Measurements from ENCODE around the gene SPOPL. TPM values are rescaled to one million over a fixed set of nuclear protein-coding genes. Genes with fewer than 3 reads are reported as not detected.
"Not testable (repeated sequence)": the region's sequence is repeated elsewhere in the genome, so short reads cannot be mapped to it uniquely, and the experiment has no call there.

Gene SPOPL
- polyA plus RNA-seq, 2 of the 4 experiments (the other 2 are of a cell fraction), result 7.2 to 16.9 TPM

- 84% methylated on average over 2 of the region's 2 CpGs for WGBS (ENCODE audit: missing lambda C conversion rate)
- H3K4me3 ChIP-seq, result no peak overlapping the region
- FAIRE-seq, result no peak
These were observed 46.3 kb upstream of the SPOPL start for GRCh38 chr2:138455275-138455674.

DNA sequence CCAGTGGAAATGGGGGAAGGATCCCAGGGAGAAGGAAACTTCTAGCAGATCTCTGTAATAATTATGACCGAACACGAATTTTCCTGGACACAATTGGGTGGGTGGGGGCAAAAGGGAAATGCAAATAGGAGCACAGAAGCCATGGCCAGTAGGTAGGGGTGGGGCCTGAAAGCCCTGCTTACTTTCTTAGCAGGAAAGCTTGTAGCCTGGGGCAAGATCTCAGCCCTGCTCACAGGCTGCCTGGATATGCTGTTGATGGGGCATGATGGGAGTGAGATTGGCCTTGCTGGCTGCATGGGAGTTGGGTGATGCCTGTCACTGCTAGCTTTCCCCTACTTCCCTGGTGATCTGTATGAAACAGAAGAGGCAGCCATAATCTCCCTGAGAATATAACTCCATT lies 45.9 kb upstream of the SPOPL start:
- CTCF ChIA-PET, result no interaction called here
- TF ChIP-seq HEYL (CRISPR knock-in tag; IDR thresholded peaks at IDR 0.05) (no peak), NR3C1 (IDR thresholded peaks at IDR 0.05) (no peak), RARB (CRISPR knock-in tag; IDR thresholded peaks at IDR 0.05) (no peak), CBX2 (IDR thresholded peaks at IDR 0.05; ENCODE audit: borderline replicate concordance, low read depth) (no peak), ATOH8 (CRISPR knock-in tag; IDR thresholded peaks at IDR 0.05; ENCODE audit: low read depth) (no peak), MAX (IDR thresholded peaks at IDR 0.05) (no peak), HOXB13 (CRISPR knock-in tag; IDR thresholded peaks at IDR 0.05; ENCODE audit: low read depth) (no peak), TFCP2L1 (CRISPR knock-in tag; IDR thresholded peaks at IDR 0.05) (no peak), FOXS1 (CRISPR knock-in tag; IDR thresholded peaks at IDR 0.05) (no peak), JUNB (IDR thresholded peaks at IDR 0.05) (no peak)
- TF ChIP-seq, protein P1, sequence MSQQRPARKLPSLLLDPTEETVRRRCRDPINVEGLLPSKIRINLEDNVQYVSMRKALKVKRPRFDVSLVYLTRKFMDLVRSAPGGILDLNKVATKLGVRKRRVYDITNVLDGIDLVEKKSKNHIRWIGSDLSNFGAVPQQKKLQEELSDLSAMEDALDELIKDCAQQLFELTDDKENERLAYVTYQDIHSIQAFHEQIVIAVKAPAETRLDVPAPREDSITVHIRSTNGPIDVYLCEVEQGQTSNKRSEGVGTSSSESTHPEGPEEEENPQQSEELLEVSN (IDR thresholded peaks at IDR 0.05; ENCODE audit: borderline replicate concordance, low read depth), result no peak
- TF ChIP-seq, protein P2, sequence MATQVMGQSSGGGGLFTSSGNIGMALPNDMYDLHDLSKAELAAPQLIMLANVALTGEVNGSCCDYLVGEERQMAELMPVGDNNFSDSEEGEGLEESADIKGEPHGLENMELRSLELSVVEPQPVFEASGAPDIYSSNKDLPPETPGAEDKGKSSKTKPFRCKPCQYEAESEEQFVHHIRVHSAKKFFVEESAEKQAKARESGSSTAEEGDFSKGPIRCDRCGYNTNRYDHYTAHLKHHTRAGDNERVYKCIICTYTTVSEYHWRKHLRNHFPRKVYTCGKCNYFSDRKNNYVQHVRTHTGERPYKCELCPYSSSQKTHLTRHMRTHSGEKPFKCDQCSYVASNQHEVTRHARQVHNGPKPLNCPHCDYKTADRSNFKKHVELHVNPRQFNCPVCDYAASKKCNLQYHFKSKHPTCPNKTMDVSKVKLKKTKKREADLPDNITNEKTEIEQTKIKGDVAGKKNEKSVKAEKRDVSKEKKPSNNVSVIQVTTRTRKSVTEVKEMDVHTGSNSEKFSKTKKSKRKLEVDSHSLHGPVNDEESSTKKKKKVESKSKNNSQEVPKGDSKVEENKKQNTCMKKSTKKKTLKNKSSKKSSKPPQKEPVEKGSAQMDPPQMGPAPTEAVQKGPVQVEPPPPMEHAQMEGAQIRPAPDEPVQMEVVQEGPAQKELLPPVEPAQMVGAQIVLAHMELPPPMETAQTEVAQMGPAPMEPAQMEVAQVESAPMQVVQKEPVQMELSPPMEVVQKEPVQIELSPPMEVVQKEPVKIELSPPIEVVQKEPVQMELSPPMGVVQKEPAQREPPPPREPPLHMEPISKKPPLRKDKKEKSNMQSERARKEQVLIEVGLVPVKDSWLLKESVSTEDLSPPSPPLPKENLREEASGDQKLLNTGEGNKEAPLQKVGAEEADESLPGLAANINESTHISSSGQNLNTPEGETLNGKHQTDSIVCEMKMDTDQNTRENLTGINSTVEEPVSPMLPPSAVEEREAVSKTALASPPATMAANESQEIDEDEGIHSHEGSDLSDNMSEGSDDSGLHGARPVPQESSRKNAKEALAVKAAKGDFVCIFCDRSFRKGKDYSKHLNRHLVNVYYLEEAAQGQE (IDR thresholded peaks at IDR 0.05), result no peak
- Histone ChIP-seq H3K4me3 (no peak overlapping the region), H3K27ac (no peak overlapping the region), H3K4me2 (no peak overlapping the region), H3K4me1 (no peaks in the 10 kb centered on the region), H3K9me3 (no peaks in the 10 kb centered on the region)
- no peak for FAIRE-seq
- no peak for DNase-seq (ENCODE audit: low read depth in 1 of 2, low spot score in 1 of 2)
- ATAC-seq, result no peak
- 50% methylated on average over 2 of the region's 2 CpGs for WGBS (ENCODE audit: missing lambda C conversion rate)
- POLR2A ChIA-PET, result no interaction called here

More at GRCh38 chr2:138455275-138455674, 46.3 kb upstream of the SPOPL start:
- ATAC-seq (no peak), DNase-seq (ENCODE audit: low read depth in 1 of 2, low spot score in 1 of 2) (no peak)
- TF ChIP-seq EHMT2 (IDR thresholded peaks at IDR 0.05; ENCODE audit: low read depth), result no peak
- TF ChIP-seq BHLHE40 (IDR thresholded peaks at IDR 0.05; ENCODE audit: low read depth, low read length), result no peak
- no peak for TF ChIP-seq EP300 (IDR thresholded peaks at IDR 0.05)
- no peak for TF ChIP-seq FOSL2 (IDR thresholded peaks at IDR 0.05)
- TF ChIP-seq FOSL2 (CRISPR knock-in tag; IDR thresholded peaks at IDR 0.05), result no peak
- TF ChIP-seq RCOR1 (IDR thresholded peaks at IDR 0.05; ENCODE audit: low read depth, low read length), result no peak
- TF ChIP-seq MAZ (IDR thresholded peaks at IDR 0.05; ENCODE audit: borderline replicate concordance, low read depth, low read length), result no peak
- TF ChIP-seq, protein P3, sequence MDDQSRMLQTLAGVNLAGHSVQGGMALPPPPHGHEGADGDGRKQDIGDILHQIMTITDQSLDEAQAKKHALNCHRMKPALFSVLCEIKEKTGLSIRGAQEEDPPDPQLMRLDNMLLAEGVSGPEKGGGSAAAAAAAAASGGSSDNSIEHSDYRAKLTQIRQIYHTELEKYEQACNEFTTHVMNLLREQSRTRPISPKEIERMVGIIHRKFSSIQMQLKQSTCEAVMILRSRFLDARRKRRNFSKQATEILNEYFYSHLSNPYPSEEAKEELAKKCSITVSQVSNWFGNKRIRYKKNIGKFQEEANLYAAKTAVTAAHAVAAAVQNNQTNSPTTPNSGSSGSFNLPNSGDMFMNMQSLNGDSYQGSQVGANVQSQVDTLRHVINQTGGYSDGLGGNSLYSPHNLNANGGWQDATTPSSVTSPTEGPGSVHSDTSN (IDR thresholded peaks at IDR 0.05), result no peak
- no peak for TF ChIP-seq KDM1A (IDR thresholded peaks at IDR 0.05; ENCODE audit: low read depth)
- no peak for TF ChIP-seq NPAS2 (CRISPR knock-in tag; IDR thresholded peaks at IDR 0.05; ENCODE audit: borderline replicate concordance)
- no peak for TF ChIP-seq SREBF2 (IDR thresholded peaks at IDR 0.05)
- TF ChIP-seq FOSB (CRISPR knock-in tag; IDR thresholded peaks at IDR 0.05), result no peak
- no peak for TF ChIP-seq POLR2AphosphoS2 (conservative IDR thresholded peaks at IDR 0.05; ENCODE audit: low read length)
- no peak for TF ChIP-seq HOXB13 (CRISPR knock-in tag; IDR thresholded peaks at IDR 0.05; ENCODE audit: low read depth)
- no peak for TF ChIP-seq CHD4 (IDR thresholded peaks at IDR 0.05; ENCODE audit: borderline replicate concordance)
- no peak for TF ChIP-seq CBX2 (IDR thresholded peaks at IDR 0.05; ENCODE audit: borderline replicate concordance, low read depth)
- no peak for TF ChIP-seq TFCP2L1 (CRISPR knock-in tag; IDR thresholded peaks at IDR 0.05)
- no peak for TF ChIP-seq NR3C1 (IDR thresholded peaks at IDR 0.05)
- TF ChIP-seq ZSCAN20 (CRISPR knock-in tag; IDR thresholded peaks at IDR 0.05), result no peak
- no peak for TF ChIP-seq MAX (IDR thresholded peaks at IDR 0.05)
- no peak for TF ChIP-seq CTCF (IDR thresholded peaks at IDR 0.05)
- no peaks in the 10 kb centered on the region for H3K4me1 ChIP-seq
- no peak overlapping the region for H3K4me2 ChIP-seq
- POLR2A ChIA-PET, result no interaction called here
- CTCF ChIA-PET, result no interaction called here
- no peak overlapping the region for H3K27ac ChIP-seq
- H3K9me3 ChIP-seq, result no peaks in the 10 kb centered on the region

GRCh38 chr2:138462689-138463088 lies 38.9 kb upstream of the SPOPL start:
- CTCF ChIA-PET; DNase-seq (ENCODE audit: low read depth in 1 of 2, low spot score in 1 of 2); H3K4me2 ChIP-seq; FAIRE-seq; H3K9me3 ChIP-seq; H3K27ac ChIP-seq; ATAC-seq; H3K4me3 ChIP-seq; POLR2A ChIA-PET; H3K4me1 ChIP-seq: not testable (repeated sequence)
- WGBS (ENCODE audit: missing lambda C conversion rate), result 93% methylated on average over 3 of the region's 3 CpGs
